K562 (cell line): ENCODE results near the gene SOCS3. TPM values are rescaled to one million over a fixed set of nuclear protein-coding genes. Genes with fewer than 3 reads are reported as not detected.

Experiments used
- ATAC-seq: fragments of 200-7000 bp; cut with Tn5 transposase; 3 replicates; pipeline ENCODE4 v1.9.1; 2020; ENCODE audit warnings: moderate library complexity
- BruUV-seq: library from RNA; stranded (reverse); fragments of 400-500 nt; replicated peaks from 2 replicates; lab custom pipeline; 2021; lab: Mats Ljungman, UMichigan
- CTCF ChIA-PET: fragments of 300-600 bp; formaldehyde crosslinking; extraction: SDS; loops from one replicate; lab custom pipeline; 2021; ENCODE audit warnings: low intra/inter-chr PET ratio; lab: Yijun Ruan, JAX
- POLR2A ChIA-PET: fragments of 300-600, 350-650 bp; sonication (Branson Sonifier 250); formaldehyde crosslinking; extraction: SDS; loops from one replicate; lab custom pipeline; 2021; ENCODE audit warnings: antibody characterized with exemption, inconsistent platforms; lab: Yijun Ruan, JAX
- DNase-seq, 4 experiments: peaks; one replicate each; pipeline versions ENCODE4 v3.0.0 to v3.0.0-alpha.2; 2011 to 2018; ENCODE audit warnings: low spot score in 3 of 4, mixed read lengths in 3 of 4; ENCODE audit errors: extremely low read depth in 1 of 4
- FAIRE-seq: peaks from 2 replicates; lab custom pipeline; 2011; peaks lifted over from hg19 to GRCh38; lab: Jason Lieb, UNC
- H2AFZ ChIP-seq: 2 replicates; pipeline ENCODE4 v1.6.0; 2011; ENCODE audit warnings: low read depth, low read length, control low read depth, inconsistent platforms
- H3K27ac ChIP-seq: fragments of 200-600 bp; 3 replicates; pipeline ENCODE4 v1.8.0; 2011; ENCODE audit warnings: low read depth, mild to moderate bottlenecking, control low read depth, inconsistent platforms, low read length, moderate library complexity, mixed read lengths; ENCODE audit errors: extremely low read depth
- H3K27me3 ChIP-seq, 2 experiments: fragments of 300-600 bp in 1 of 2; 2 replicates in 1 of 2; 3 replicates in 1 of 2; pipeline versions ENCODE4 v1.6.0 to v1.8.0; 2011; ENCODE audit warnings: inconsistent platforms in 2 of 2, low read length in 2 of 2, mild to moderate bottlenecking in 1 of 2, mixed read lengths in 1 of 2, moderate library complexity in 1 of 2; ENCODE audit not compliant: control insufficient read depth in 2 of 2, insufficient read depth in 2 of 2
- H3K36me3 ChIP-seq: fragments of 300-600 bp; 3 replicates; pipeline ENCODE4 v1.8.0; 2011; ENCODE audit warnings: mild to moderate bottlenecking, low read length, inconsistent platforms; ENCODE audit not compliant: control insufficient read depth, insufficient read depth
- H3K4me1 ChIP-seq, 2 experiments: fragments of 200-600 bp in 1 of 2; replicated peaks in 1 of 2; 2 replicates in 1 of 2; 3 replicates in 1 of 2; pipeline versions ENCODE4 v1.5.1 to v1.8.0; 2011; ENCODE audit warnings: inconsistent platforms in 2 of 2, low read length in 2 of 2, mild to moderate bottlenecking in 1 of 2, mixed read lengths in 1 of 2, moderate library complexity in 1 of 2; ENCODE audit not compliant: control insufficient read depth in 2 of 2, insufficient read depth in 2 of 2
- H3K4me2 ChIP-seq: 2 replicates; pipeline ENCODE4 v1.6.1; 2011; ENCODE audit warnings: low read length, control low read depth, inconsistent platforms, mixed read lengths; ENCODE audit not compliant: insufficient read depth
- H3K4me3 ChIP-seq: fragments of 200-600 bp; sonication (generic), shearing (Covaris generic); 2 replicates; pipeline ENCODE4 v1.5.1; 2016; ENCODE audit warnings: control low read depth, inconsistent platforms
- H3K79me2 ChIP-seq: fragments of 200-600 bp; 3 replicates; pipeline ENCODE4 v1.8.0; 2011; ENCODE audit warnings: low read length, inconsistent platforms; ENCODE audit not compliant: control insufficient read depth, insufficient read depth
- H3K9ac ChIP-seq, 2 experiments: 2 replicates each; pipeline versions ENCODE4 v1.6.0 to v1.6.1; 2011; ENCODE audit warnings: low read depth in 2 of 2, low read length in 2 of 2, control low read depth in 1 of 2, inconsistent platforms in 1 of 2, mild to moderate bottlenecking in 1 of 2, mixed read lengths in 1 of 2; ENCODE audit not compliant: insufficient read depth in 1 of 2
- H3K9me1 ChIP-seq: one replicate; pipeline ENCODE4 v1.6.0; 2011; ENCODE audit warnings: inconsistent platforms, mild to moderate bottlenecking, low read length, moderate library complexity; ENCODE audit not compliant: control insufficient read depth, insufficient read depth
- H3K9me3 ChIP-seq: replicated peaks from 2 replicates; pipeline ENCODE4 v1.5.1; 2011; ENCODE audit warnings: low read depth, low read length, inconsistent platforms; ENCODE audit not compliant: control insufficient read depth, insufficient read depth
- H4K20me1 ChIP-seq: replicated peaks from 2 replicates; pipeline ENCODE4 v1.6.1; 2011; ENCODE audit warnings: low read length, inconsistent platforms, mixed read lengths; ENCODE audit not compliant: control insufficient read depth, insufficient read depth
- ARID3B ChIP-seq: fragments of 250-450 bp; sonication (Bioruptor Pico); IDR thresholded peaks from 2 replicates; pipeline ENCODE4 v1.4.0; 2020; ENCODE audit warnings: borderline replicate concordance
- CREBBP ChIP-seq: IDR thresholded peaks from one replicate; pipeline ENCODE4 v1.6.1; 2012; ENCODE audit warnings: low read depth, mild to moderate bottlenecking, control low read depth, inconsistent platforms, low read length
- CTCF ChIP-seq, 3 experiments: IDR thresholded peaks in 2 of 3; conservative IDR thresholded peaks in 1 of 3; 2 replicates each; pipeline ENCODE4 v1.5.1; 2011 to 2012; ENCODE audit warnings: low read length in 3 of 3, mild to moderate bottlenecking in 3 of 3, control low read depth in 2 of 3, improper control_type of control experiment in 1 of 3, inconsistent platforms in 1 of 3, low read depth in 1 of 3, mixed read lengths in 1 of 3, moderate library complexity in 1 of 3; ENCODE audit not compliant: insufficient read depth in 2 of 3
- E2F6 ChIP-seq, 2 experiments: IDR thresholded peaks; 2 replicates each; pipeline ENCODE4 v1.6.1; 2011; ENCODE audit warnings: borderline replicate concordance in 1 of 2, control low read depth in 1 of 2, low read depth in 1 of 2, low read length in 1 of 2, mild to moderate bottlenecking in 1 of 2, mixed read lengths in 1 of 2, moderate library complexity in 1 of 2; ENCODE audit not compliant: insufficient read depth in 1 of 2, insufficient read length in 1 of 2, poor library complexity in 1 of 2, severe bottlenecking in 1 of 2; ENCODE audit errors: extremely low read depth in 1 of 2
- HDAC8 ChIP-seq: fragments of 450-650 bp; IDR thresholded peaks from 2 replicates; pipeline ENCODE4 v1.6.1; 2016; ENCODE audit warnings: mild to moderate bottlenecking, missing genetic modification characterization, moderate library complexity, missing compliant biosample characterization
- MAX ChIP-seq: sonication (generic); formaldehyde crosslinking; IDR thresholded peaks from 2 replicates; pipeline ENCODE4 v1.9.0; 2022; ENCODE audit warnings: mild to moderate bottlenecking, missing genetic modification reagents
- NR4A1 ChIP-seq, 2 experiments: fragments of 250-450 bp in 1 of 2; fragments of 450-650 bp in 1 of 2; sonication (Bioruptor Pico) in 1 of 2; IDR thresholded peaks; 2 replicates each; pipeline versions ENCODE4 v1.4.0 to v1.6.1; 2016 to 2020; ENCODE audit warnings: mild to moderate bottlenecking in 2 of 2, missing compliant biosample characterization in 1 of 2, missing genetic modification characterization in 1 of 2, moderate library complexity in 1 of 2
- RBM22 ChIP-seq: fragments of 200-400 bp; formaldehyde crosslinking; IDR thresholded peaks from 2 replicates; pipeline ENCODE4 v1.6.1; 2018; ENCODE audit warnings: low read length, low read depth; ENCODE audit not compliant: poor library complexity, severe bottlenecking
- SREBF2 ChIP-seq: sonication (generic); formaldehyde crosslinking; IDR thresholded peaks from 2 replicates; pipeline ENCODE4 v1.4.0; 2020; ENCODE audit warnings: mild to moderate bottlenecking, missing genetic modification reagents
- TEAD2 ChIP-seq: fragments of 450-650 bp; IDR thresholded peaks from 2 replicates; pipeline ENCODE4 v1.6.1; 2016; ENCODE audit warnings: missing genetic modification characterization, control low read depth, missing compliant biosample characterization
- ZC3H11A ChIP-seq: IDR thresholded peaks from 2 replicates; pipeline ENCODE4 v1.6.1; 2012; ENCODE audit warnings: low read depth, low read length, improper control_type of control experiment
- ZFP30 ChIP-seq: fragments of 250-450 bp; sonication (Bioruptor Pico); IDR thresholded peaks from 2 replicates; pipeline ENCODE4 v1.8.0; 2022; ENCODE audit warnings: moderate library complexity, mild to moderate bottlenecking, inconsistent platforms, borderline replicate concordance
- ZNF124 ChIP-seq: sonication (generic); formaldehyde crosslinking; IDR thresholded peaks from 2 replicates; pipeline ENCODE4 v1.8.1; 2022; ENCODE audit warnings: missing genetic modification reagents
- ZNF133 ChIP-seq: fragments of 250-450 bp; sonication (Bioruptor Pico); IDR thresholded peaks from 2 replicates; pipeline ENCODE4 v1.4.0; 2020; ENCODE audit warnings: mild to moderate bottlenecking
- ZNF165 ChIP-seq: fragments of 250-450 bp; sonication (Bioruptor Pico); IDR thresholded peaks from 2 replicates; pipeline ENCODE4 v1.4.0; 2020; ENCODE audit warnings: borderline replicate concordance
- ZNF431 ChIP-seq: sonication (generic); formaldehyde crosslinking; IDR thresholded peaks from 2 replicates; pipeline ENCODE4 v1.8.0; 2022; ENCODE audit warnings: mild to moderate bottlenecking, missing genetic modification reagents
- WGBS: fragments of 100-300 bp; shearing (Covaris generic); methylation state at CpG from one replicate; pipeline ENCODE4 v1.1.6; 2016; ENCODE audit warnings: low coverage, mixed read lengths; ENCODE audit not compliant: insufficient coverage; ENCODE audit errors: missing lambda C conversion rate; 5-methylcytosine and 5-hydroxymethylcytosine counted together
- in situ Hi-C: fragments of 300-500 bp; cut with MboI; formaldehyde crosslinking; loops from 4 replicates; pipeline ENCODE4 v1.15.0; 2018; ENCODE audit warnings: inconsistent platforms, mixed read lengths
- intact Hi-C: fragments of 100-400 bp; cut with micrococcal nuclease; formaldehyde crosslinking; loops from 2 replicates; pipeline ENCODE4 v1.14.2; 2022
- polyA plus RNA-seq, 8 experiments: library from polyadenylated mRNA; depleted of rRNA in 4 of 8; stranded (reverse) in 5 of 8; unstranded in 3 of 8; fragments of >200 nt; fragmentation: Nextera tagmentation in 2 of 8; fragmentation: Illumina TruSeq in 1 of 8; extraction: Ambion mirVana in 2 of 8; extraction: Trizol in 1 of 8; gene quantifications; 2 replicates each; pipeline versions ENCODE4 v1.2.1 to v1.2.3, GENCODE V29; 2011 to 2014; ENCODE audit warnings: inconsistent platforms in 1 of 8, missing spikeins in 1 of 8
- total RNA-seq, 7 experiments: library from RNA; depleted of rRNA in 6 of 7; stranded (reverse); fragments of >200 nt in 6 of 7; fragmentation: Illumina TruSeq in 2 of 7; extraction: Trizol in 2 of 7; gene quantifications; 2 replicates each; pipeline versions ENCODE4 v1.2.1 to v1.2.3, GENCODE V29; 2011 to 2021; ENCODE audit warnings: low replicate concordance in 1 of 7

SOCS3 gene
- total and polyA plus RNA-seq, 9 of the 15 experiments (the other 6 are each of a cell fraction or from before 2014, with no cell fraction given): 0.56 to 38.9 (median 13.7) TPM

- FAIRE-seq: no peak
- H3K27ac ChIP-seq: no peak overlapping the region
- no peak for TF ChIP-seq ZNF133 (CRISPR knock-in tag)
- no peak for TF ChIP-seq ZNF124 (CRISPR knock-in tag)
- no peak for TF ChIP-seq NR4A1 (CRISPR knock-in tag; IDR thresholded peaks at IDR 0.05)
- TF ChIP-seq NR4A1 (tag; IDR thresholded peaks at IDR 0.05): no peak
- TF ChIP-seq CREBBP: no peak
- no peak for TF ChIP-seq RBM22
- TF ChIP-seq SREBF2 (CRISPR knock-in tag): no peak
- TF ChIP-seq ARID3B (CRISPR knock-in tag): no peak
- TF ChIP-seq MAX: no peak
- no peak for TF ChIP-seq TEAD2 (tag)
- TF ChIP-seq ZC3H11A: no peak
- TF ChIP-seq E2F6 (IDR thresholded peaks at IDR 0.05; ENCODE audit: borderline replicate concordance in 1 of 2, extremely low read depth in 1 of 2, insufficient read depth in 1 of 2, insufficient read length in 1 of 2, low read depth in 1 of 2, low read length in 1 of 2, poor library complexity in 1 of 2, severe bottlenecking in 1 of 2): no peak
- TF ChIP-seq ZNF165 (CRISPR knock-in tag): no peak
- no peak for TF ChIP-seq ZNF431 (CRISPR knock-in tag)
- no peak for TF ChIP-seq CTCF (IDR thresholded peaks at IDR 0.05 in 2 of 3, conservative IDR thresholded peaks at IDR 0.05 in 1 of 3; ENCODE audit: insufficient read depth in 2 of 3, low read depth in 1 of 3, low read length in 3 of 3)
- no peak for TF ChIP-seq HDAC8 (tag)
- TF ChIP-seq ZFP30 (CRISPR knock-in tag): no peak
Observed at GRCh38 chr17:78409191-78409928, 49.5 kb upstream of the SOCS3 start.

More at GRCh38 chr17:78409191-78409928, 49.5 kb upstream of the SOCS3 start:
- ChIA-PET POLR2A (no interaction called here), CTCF (no interaction called here)
- intact Hi-C loops (no loop called here), in situ Hi-C loops (no loop called here)
- Histone ChIP-seq H3K79me2 (peaks cover 37% of the 10 kb centered on the region), H3K27me3 (no peaks in the 10 kb centered on the region), H3K4me1 (peaks cover 34 to 35% of the 10 kb centered on the region in 2 experiments), H4K20me1 (peaks cover 57% of the 10 kb centered on the region), H3K4me3 (no peak overlapping the region), H3K9ac (no peak overlapping the region), H3K9me3 (no peaks in the 10 kb centered on the region), H2AFZ (no peak overlapping the region), H3K9me1 (peaks cover 4% of the 10 kb centered on the region), H3K36me3 (peaks cover 75% of the 10 kb centered on the region; the same call in 2 of the 3 replicates), H3K4me2 (no peak overlapping the region)
- no TSS peak for BruUV-seq
- ATAC-seq (no peak), DNase-seq (no peak)
- WGBS: 87% methylated on average over 12 of the region's 12 CpGs
